HG03066 (cell line): ENCODE measurements around the gene FRMD4A.
"Not testable (repeated sequence)": the region's sequence is repeated elsewhere in the genome, so short reads cannot be mapped to it uniquely, and the experiment has no call there.

Experiments
- ATAC-seq: cut with Tn5 transposase; IDR thresholded peaks from one replicate; pipeline ENCODE4 v1.9.1; 2021; ENCODE audit warnings: low read depth; ENCODE audit not compliant: unreplicated experiment

Gene FRMD4A

GRCh38 chr10:13839030-13839429, 491.7 kb downstream of the FRMD4A start:
- no peak for ATAC-seq

GRCh38 chr10:13837966-13838365, 492.8 kb downstream of the FRMD4A start:
- ATAC-seq: no peak

GRCh38 chr10:13834581-13835286, 496.0 kb downstream of the FRMD4A start:
- ATAC-seq: no peak

GRCh38 chr10:13831711-13832141, 499.0 kb downstream of the FRMD4A start:
- ATAC-seq: peak; percentile 62

GRCh38 chr10:13830385-13830784, 500.3 kb downstream of the FRMD4A start:
- no peak for ATAC-seq

GRCh38 chr10:13829790-13830189, 500.9 kb downstream of the FRMD4A start:
- no peak for ATAC-seq

GRCh38 chr10:13828284-13828683, 502.4 kb downstream of the FRMD4A start:
- ATAC-seq: not testable (repeated sequence)

- no peak for ATAC-seq
These were observed 503.5 kb downstream of the FRMD4A start for GRCh38 chr10:13827076-13827797.

GRCh38 chr10:13823709-13824405, 506.9 kb downstream of the FRMD4A start:
- ATAC-seq: no peak

- no peak for ATAC-seq
These were observed 507.5 kb downstream of the FRMD4A start for GRCh38 chr10:13823096-13823708.

- no peak for ATAC-seq
These were observed 508.2 kb downstream of the FRMD4A start for GRCh38 chr10:13822490-13822889.

GRCh38 chr10:13820964-13821337, 509.8 kb downstream of the FRMD4A start:
- no peak for ATAC-seq

- no peak for ATAC-seq
These were observed 510.4 kb downstream of the FRMD4A start for GRCh38 chr10:13820119-13820963.

GRCh38 chr10:13816195-13816925, 514.4 kb downstream of the FRMD4A start:
- no peak for ATAC-seq

GRCh38 chr10:13815756-13816155, 515.0 kb downstream of the FRMD4A start:
- no peak for ATAC-seq

- no peak for ATAC-seq
These were observed 517.2 kb downstream of the FRMD4A start for GRCh38 chr10:13813550-13813949.

GRCh38 chr10:13812804-13813203, 517.9 kb downstream of the FRMD4A start:
- no peak for ATAC-seq

GRCh38 chr10:13810568-13810967, 520.2 kb downstream of the FRMD4A start:
- ATAC-seq: no peak

GRCh38 chr10:13809427-13809826, 521.3 kb downstream of the FRMD4A start:
- ATAC-seq: no peak
